Esophagus (tissue), 2 donors: ENCODE data around the gene ZNF74. TPM values are rescaled to one million over a fixed set of nuclear protein-coding genes. Genes with fewer than 3 reads are reported as not detected.
"Not testable (repeated sequence)": the region's sequence is repeated elsewhere in the genome, so short reads cannot be mapped to it uniquely, and the experiment has no call there.

Source experiments
- H3K27ac ChIP-seq, 2 donors: one replicate each; pipeline ENCODE4 v1.5.1; 2013; ENCODE audit warnings: low read depth in 2 of 2, mild to moderate bottlenecking in 2 of 2, inconsistent platforms in 1 of 2, low read length in 1 of 2, moderate library complexity in 1 of 2
- H3K27me3 ChIP-seq, 2 donors: one replicate each; pipeline ENCODE4 v1.6.1; 2013; ENCODE audit warnings: low read length in 2 of 2, control low read depth in 1 of 2, mild to moderate bottlenecking in 1 of 2; ENCODE audit not compliant: insufficient read depth in 2 of 2, control insufficient read depth in 1 of 2
- H3K36me3 ChIP-seq, 2 donors: one replicate each; pipeline ENCODE4 v1.6.1; 2013; ENCODE audit warnings: low read length in 1 of 2; ENCODE audit not compliant: control insufficient read depth in 2 of 2, insufficient read depth in 2 of 2
- H3K4me1 ChIP-seq, 2 donors: one replicate each; pipeline ENCODE4 v1.6.1; 2013; ENCODE audit warnings: low read length in 1 of 2; ENCODE audit not compliant: control insufficient read depth in 2 of 2, insufficient read depth in 2 of 2
- H3K4me3 ChIP-seq, 2 donors: one replicate each; pipeline ENCODE4 v1.5.1; 2013; ENCODE audit warnings: low read length in 2 of 2, mild to moderate bottlenecking in 2 of 2, low read depth in 1 of 2, moderate library complexity in 1 of 2
- H3K9me3 ChIP-seq, 2 donors: one replicate each; pipeline ENCODE4 v1.6.1; 2013; ENCODE audit warnings: mild to moderate bottlenecking in 2 of 2, low read depth in 1 of 2, low read length in 1 of 2, moderate library complexity in 1 of 2; ENCODE audit not compliant: control insufficient read depth in 2 of 2, insufficient read depth in 1 of 2
- WGBS, 2 donors: extraction: QIAGEN DNeasy Blood & Tissue Kit; methylation state at CpG; one replicate each; pipeline ENCODE4 v1.1.7; 2013; 5-methylcytosine and 5-hydroxymethylcytosine counted together
- polyA plus RNA-seq, 2 donors: library from polyadenylated mRNA; stranded (reverse); fragments of 200-250 nt; gene quantifications; one replicate each; pipeline ENCODE4 v1.2.3, GENCODE V29; 2013
- donor health status: healthy with polysubstance abuse.
- donor health status: Bipolar disorder and iron deficiency.

The ZNF74 gene
- polyA plus RNA-seq, 2 donors = 3.8 to 4.0 TPM

- 97 to 100% methylated on average over 1 of the region's 2 CpGs for WGBS, 2 donors
- H3K27ac ChIP-seq, H3K4me3 ChIP-seq, H3K9me3 ChIP-seq, H3K27me3 ChIP-seq, H3K4me1 ChIP-seq, H3K36me3 ChIP-seq: not testable (repeated sequence)
Measured at GRCh38 chr22:20374130-20374529, 19.8 kb upstream of the ZNF74 start.

GRCh38 chr22:20376281-20376680 lies 17.7 kb upstream of the ZNF74 start:
- H3K4me1 ChIP-seq, H3K27me3 ChIP-seq, H3K4me3 ChIP-seq, H3K9me3 ChIP-seq, H3K27ac ChIP-seq, H3K36me3 ChIP-seq: not testable (repeated sequence)
- WGBS, 2 donors = 95 to 96% methylated on average over 8 of the region's 8 CpGs

- H3K27me3 ChIP-seq, H3K4me1 ChIP-seq, H3K4me3 ChIP-seq, H3K27ac ChIP-seq, H3K36me3 ChIP-seq, H3K9me3 ChIP-seq: not testable (repeated sequence)
- 95 to 96% methylated on average over 11 of the region's 11 CpGs for WGBS, 2 donors
Measured at GRCh38 chr22:20376983-20377382, 17.0 kb upstream of the ZNF74 start.

GRCh38 chr22:20378110-20378509 lies 15.8 kb upstream of the ZNF74 start:
- Histone ChIP-seq H3K4me1 (no peaks in the 10 kb centered on the region), H3K27ac (no peak overlapping the region), H3K9me3 (no peaks in the 10 kb centered on the region), H3K27me3 (no peaks in the 10 kb centered on the region), H3K36me3 (no peaks in the 10 kb centered on the region), H3K4me3 (no peak overlapping the region)
- 87 to 89% methylated on average over 4 of the region's 4 CpGs for WGBS, 2 donors

- not testable (repeated sequence) for H3K27ac ChIP-seq, H3K9me3 ChIP-seq, H3K27me3 ChIP-seq, H3K4me1 ChIP-seq, H3K36me3 ChIP-seq, H3K4me3 ChIP-seq
- 92 to 96% methylated on average over 5 of the region's 5 CpGs for WGBS, 2 donors
Measured at GRCh38 chr22:20378684-20379083, 15.3 kb upstream of the ZNF74 start.

- 16 to 22% methylated on average over 1 of the region's 1 CpG for WGBS, 2 donors
- H3K4me1 ChIP-seq = no peaks in the 10 kb centered on the region
- H3K9me3 ChIP-seq = no peaks in the 10 kb centered on the region
- no peaks in the 10 kb centered on the region for H3K27me3 ChIP-seq
- H3K4me3 ChIP-seq = no peak overlapping the region
- H3K27ac ChIP-seq = no peak overlapping the region
- no peaks in the 10 kb centered on the region for H3K36me3 ChIP-seq
Measured at GRCh38 chr22:20380486-20380885, 13.5 kb upstream of the ZNF74 start.

GRCh38 chr22:20383538-20383937 lies 10.4 kb upstream of the ZNF74 start:
- 88 to 90% methylated on average over 9 of the region's 9 CpGs for WGBS, 2 donors

GRCh38 chr22:20384171-20384570 lies 9.8 kb upstream of the ZNF74 start:
- Histone ChIP-seq H3K4me1 (no peaks in the 10 kb centered on the region), H3K9me3 (no peaks in the 10 kb centered on the region), H3K27ac (no peak overlapping the region), H3K4me3 (no peak overlapping the region), H3K36me3 (no peaks in the 10 kb centered on the region), H3K27me3 (no peaks in the 10 kb centered on the region)
- WGBS, 2 donors = 72 to 93% methylated on average over 2 of the region's 2 CpGs

More at GRCh38 chr22:20383538-20383937, 10.4 kb upstream of the ZNF74 start:
- no peaks in the 10 kb centered on the region for H3K9me3 ChIP-seq
- H3K27me3 ChIP-seq = no peaks in the 10 kb centered on the region
- H3K36me3 ChIP-seq = no peaks in the 10 kb centered on the region
- no peak overlapping the region for H3K4me3 ChIP-seq
- H3K27ac ChIP-seq = no peak overlapping the region
- no peaks in the 10 kb centered on the region for H3K4me1 ChIP-seq

GRCh38 chr22:20384865-20385264 lies 9.1 kb upstream of the ZNF74 start:
- Histone ChIP-seq H3K4me3 (no peak overlapping the region), H3K36me3 (no peaks in the 10 kb centered on the region), H3K4me1 (no peaks in the 10 kb centered on the region), H3K27me3 (no peaks in the 10 kb centered on the region), H3K27ac (no peak overlapping the region), H3K9me3 (no peaks in the 10 kb centered on the region)
- WGBS, 2 donors = 87 to 88% methylated on average over 6 of the region's 6 CpGs

- H3K9me3 ChIP-seq = no peaks in the 10 kb centered on the region
- H3K27me3 ChIP-seq = no peaks in the 10 kb centered on the region
- WGBS, 2 donors = 89 to 93% methylated on average over 2 of the region's 2 CpGs
- no peak overlapping the region for H3K27ac ChIP-seq
- no peaks in the 10 kb centered on the region for H3K4me1 ChIP-seq
- no peaks in the 10 kb centered on the region for H3K36me3 ChIP-seq
- H3K4me3 ChIP-seq = no peak overlapping the region
Measured at GRCh38 chr22:20386336-20386735, 7.6 kb upstream of the ZNF74 start.
